ENCODE data around the gene KCNK16.

The KCNK16 gene

GRCh38 chr6:39274471-39274870, 48.0 kb downstream of the KCNK16 start:
- no peak for TF ChIP-seq ZFP3 (CRISPR knock-in tag; IDR thresholded peaks at IDR 0.05)
- no peak for TF ChIP-seq TOX (CRISPR knock-in tag; IDR thresholded peaks at IDR 0.05; ENCODE audit: borderline replicate concordance)
- no peak for ATAC-seq

GRCh38 chr6:39273406-39273821, 49.1 kb downstream of the KCNK16 start:
- no peak for TF ChIP-seq SNAI2 (CRISPR knock-in tag; IDR thresholded peaks at IDR 0.05)
- TF ChIP-seq CREB5 (CRISPR knock-in tag; IDR thresholded peaks at IDR 0.05; ENCODE audit: low read depth), result no peak
- no peak for TF ChIP-seq TSHZ2 (CRISPR knock-in tag; IDR thresholded peaks at IDR 0.05)
- no peak for TF ChIP-seq BACH2 (CRISPR knock-in tag; IDR thresholded peaks at IDR 0.05; ENCODE audit: borderline replicate concordance)
- no peak for TF ChIP-seq ESRRG (CRISPR knock-in tag; IDR thresholded peaks at IDR 0.05)
- ATAC-seq, result no peak

GRCh38 chr6:39269961-39270360, 52.5 kb downstream of the KCNK16 start:
- TF ChIP-seq ZFP30 (CRISPR knock-in tag; IDR thresholded peaks at IDR 0.05), result no peak
- TF ChIP-seq GLIS3 (CRISPR knock-in tag; IDR thresholded peaks at IDR 0.05), result no peak
- TF ChIP-seq OSR1 (CRISPR knock-in tag; IDR thresholded peaks at IDR 0.05), result no peak
- no peak for TF ChIP-seq ZNF565 (CRISPR knock-in tag; conservative IDR thresholded peaks at IDR 0.05; ENCODE audit: low read depth)
- no peak for TF ChIP-seq TOX (CRISPR knock-in tag; IDR thresholded peaks at IDR 0.05; ENCODE audit: borderline replicate concordance)
- no peak for TF ChIP-seq BACH2 (CRISPR knock-in tag; IDR thresholded peaks at IDR 0.05; ENCODE audit: borderline replicate concordance)
- no peak for TF ChIP-seq PATZ1 (CRISPR knock-in tag; IDR thresholded peaks at IDR 0.05; ENCODE audit: borderline replicate concordance)
- TF ChIP-seq ZFP3 (CRISPR knock-in tag; IDR thresholded peaks at IDR 0.05), result no peak
- TF ChIP-seq ISL1 (CRISPR knock-in tag; IDR thresholded peaks at IDR 0.05), result no peak
- TF ChIP-seq SNAI2 (CRISPR knock-in tag; IDR thresholded peaks at IDR 0.05), result no peak
- TF ChIP-seq CSDC2 (CRISPR knock-in tag; IDR thresholded peaks at IDR 0.05), result no peak
- TF ChIP-seq CREB5 (CRISPR knock-in tag; IDR thresholded peaks at IDR 0.05; ENCODE audit: low read depth), result no peak
- no peak for TF ChIP-seq ARNTL (CRISPR knock-in tag; IDR thresholded peaks at IDR 0.05; ENCODE audit: borderline replicate concordance, low read depth)
- no peak for ATAC-seq

- TF ChIP-seq ESRRG (CRISPR knock-in tag; IDR thresholded peaks at IDR 0.05) (no peak), OSR1 (CRISPR knock-in tag; IDR thresholded peaks at IDR 0.05) (no peak), ISL1 (CRISPR knock-in tag; IDR thresholded peaks at IDR 0.05) (no peak), ZNF70 (CRISPR knock-in tag; IDR thresholded peaks at IDR 0.05) (no peak), ZC3H10 (CRISPR knock-in tag; IDR thresholded peaks at IDR 0.05) (no peak), CSDC2 (CRISPR knock-in tag; IDR thresholded peaks at IDR 0.05) (no peak), SNAI2 (CRISPR knock-in tag; IDR thresholded peaks at IDR 0.05) (no peak)
- ATAC-seq, result no peak
Observed at GRCh38 chr6:39268721-39269120, 53.8 kb downstream of the KCNK16 start.

GRCh38 chr6:39268171-39268570, 54.3 kb downstream of the KCNK16 start:
- no peak for TF ChIP-seq ZNF565 (CRISPR knock-in tag; conservative IDR thresholded peaks at IDR 0.05; ENCODE audit: low read depth)
- no peak for TF ChIP-seq SNAI2 (CRISPR knock-in tag; IDR thresholded peaks at IDR 0.05)
- no peak for TF ChIP-seq ESRRG (CRISPR knock-in tag; IDR thresholded peaks at IDR 0.05)
- ATAC-seq, result no peak

All from SK-N-SH treated with all-trans-retinoic acid at 6 μM for 48 hours (cell line).